Prostate gland (tissue), 2 donors: Measurements from ENCODE around the gene RAB28. TPM values are rescaled to one million over a fixed set of nuclear protein-coding genes. Genes with fewer than 3 reads are reported as not detected.

Source experiments
- DNase-seq: peaks from one replicate; pipeline ENCODE4 v3.0.0-alpha.2; 2019; ENCODE audit warnings: low spot score
- H3K27ac ChIP-seq, 2 donors: fragments of 200-600 bp; sonication (generic); 2 replicates each; pipeline ENCODE4 v1.5.1; 2017 to 2019
- H3K27me3 ChIP-seq: fragments of 200-600 bp; sonication (generic); replicated peaks from 2 replicates; pipeline ENCODE4 v1.5.1; 2019; ENCODE audit not compliant: insufficient read depth
- H3K36me3 ChIP-seq, 2 donors: fragments of 200-600 bp; sonication (generic); 1 replicate in 1 of 2; 2 replicates in 1 of 2; pipeline versions ENCODE4 v1.5.1 to v1.8.1; 2017 to 2019
- H3K4me1 ChIP-seq: fragments of 200-600 bp; sonication (generic); replicated peaks from 2 replicates; pipeline ENCODE4 v1.5.1; 2019
- H3K4me3 ChIP-seq, 2 donors: fragments of 200-600 bp; sonication (generic); 2 replicates each; pipeline ENCODE4 v1.5.1; 2017 to 2019
- H3K9me3 ChIP-seq: fragments of 200-600 bp; sonication (generic); 2 replicates; pipeline ENCODE4 v1.5.1; 2017
- POLR2A ChIP-seq: fragments of 450-650 bp; IDR thresholded peaks from one replicate; pipeline ENCODE4 v1.6.1; 2016; ENCODE audit warnings: antibody characterized with exemption, mild to moderate bottlenecking
- POLR2AphosphoS5 ChIP-seq: sonication (generic); formaldehyde crosslinking; IDR thresholded peaks from one replicate; pipeline ENCODE4 v1.6.1; 2017; ENCODE audit warnings: antibody characterized with exemption
- WGBS: methylation state at CpG from one replicate; pipeline ENCODE4 v1.1.5; 2018; 5-methylcytosine and 5-hydroxymethylcytosine counted together
- intact Hi-C: fragments of 100-400 bp; cut with DNase I; formaldehyde crosslinking; loops from one replicate; pipeline ENCODE4 v1.14.2; 2022
- total RNA-seq, 2 donors: library from RNA; depleted of rRNA; stranded (reverse); fragments of >200 nt; gene quantifications; one replicate each; pipeline ENCODE4 v1.1.0, GENCODE V29; 2016
- TF ChIP-seq, protein P1 (sequence below), 4 experiments: fragments of 200-600 bp in 2 of 4; fragments of 450-650 bp in 2 of 4; sonication (generic) in 2 of 4; IDR thresholded peaks; 1 replicate in 3 of 4; 2 replicates in 1 of 4; pipeline ENCODE4 v1.5.1; 2016 to 2019; ENCODE audit warnings: antibody characterized with exemption in 4 of 4, mild to moderate bottlenecking in 2 of 4, moderate library complexity in 2 of 4

RAB28 gene
- total RNA-seq, 2 donors from 2014 or later = 19.7 to 21.4 TPM

DNA sequence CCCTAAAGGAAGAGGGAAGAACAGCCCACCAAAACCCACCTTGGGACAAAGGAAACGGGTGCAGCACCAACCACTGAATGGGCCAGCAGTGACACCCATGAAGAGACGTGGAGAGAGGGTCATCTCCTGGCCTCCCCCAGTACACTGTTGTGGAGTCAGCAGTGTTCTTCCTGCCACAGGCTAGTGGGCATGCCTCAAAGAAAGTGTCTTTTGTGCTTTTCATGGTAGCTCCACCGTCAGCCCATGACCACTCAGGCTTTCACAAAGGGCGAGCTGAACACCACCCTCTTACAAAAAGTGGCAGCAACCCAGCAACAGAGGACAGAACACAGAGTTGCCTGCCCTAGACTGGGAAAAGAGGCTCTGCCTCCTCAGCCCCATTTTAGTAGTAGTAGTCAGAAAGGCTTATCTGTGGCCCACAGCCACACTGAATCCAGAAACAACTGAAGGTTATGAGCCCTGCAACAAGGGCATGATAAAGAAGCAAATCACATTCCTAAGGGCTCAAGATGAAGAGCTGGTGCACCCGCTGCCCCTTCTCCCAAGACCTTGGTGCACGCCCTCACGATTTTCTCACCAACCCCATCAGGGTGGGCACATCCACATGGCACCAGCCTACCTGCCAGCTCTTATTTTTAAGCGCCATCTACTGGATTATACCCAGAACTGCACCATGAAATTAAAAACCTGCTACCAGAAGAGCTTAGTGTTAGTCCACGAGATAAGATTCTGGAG lies 53.1 kb downstream of the RAB28 start:
- no peak for TF ChIP-seq POLR2A
- TF ChIP-seq, protein P1, sequence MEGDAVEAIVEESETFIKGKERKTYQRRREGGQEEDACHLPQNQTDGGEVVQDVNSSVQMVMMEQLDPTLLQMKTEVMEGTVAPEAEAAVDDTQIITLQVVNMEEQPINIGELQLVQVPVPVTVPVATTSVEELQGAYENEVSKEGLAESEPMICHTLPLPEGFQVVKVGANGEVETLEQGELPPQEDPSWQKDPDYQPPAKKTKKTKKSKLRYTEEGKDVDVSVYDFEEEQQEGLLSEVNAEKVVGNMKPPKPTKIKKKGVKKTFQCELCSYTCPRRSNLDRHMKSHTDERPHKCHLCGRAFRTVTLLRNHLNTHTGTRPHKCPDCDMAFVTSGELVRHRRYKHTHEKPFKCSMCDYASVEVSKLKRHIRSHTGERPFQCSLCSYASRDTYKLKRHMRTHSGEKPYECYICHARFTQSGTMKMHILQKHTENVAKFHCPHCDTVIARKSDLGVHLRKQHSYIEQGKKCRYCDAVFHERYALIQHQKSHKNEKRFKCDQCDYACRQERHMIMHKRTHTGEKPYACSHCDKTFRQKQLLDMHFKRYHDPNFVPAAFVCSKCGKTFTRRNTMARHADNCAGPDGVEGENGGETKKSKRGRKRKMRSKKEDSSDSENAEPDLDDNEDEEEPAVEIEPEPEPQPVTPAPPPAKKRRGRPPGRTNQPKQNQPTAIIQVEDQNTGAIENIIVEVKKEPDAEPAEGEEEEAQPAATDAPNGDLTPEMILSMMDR (IDR thresholded peaks at IDR 0.05) = no peak
- no peak for TF ChIP-seq POLR2AphosphoS5
- intact Hi-C loops = no loop called here
- Histone ChIP-seq H3K36me3 (no peaks in the 10 kb centered on the region), H3K4me3 (no peak overlapping the region), H3K9me3 (no peaks in the 10 kb centered on the region), H3K27me3 (no peaks in the 10 kb centered on the region), H3K27ac (no peak overlapping the region), H3K4me1 (no peaks in the 10 kb centered on the region)
- no peak for DNase-seq
- 91% methylated on average over 9 of the region's 9 CpGs for WGBS

DNA sequence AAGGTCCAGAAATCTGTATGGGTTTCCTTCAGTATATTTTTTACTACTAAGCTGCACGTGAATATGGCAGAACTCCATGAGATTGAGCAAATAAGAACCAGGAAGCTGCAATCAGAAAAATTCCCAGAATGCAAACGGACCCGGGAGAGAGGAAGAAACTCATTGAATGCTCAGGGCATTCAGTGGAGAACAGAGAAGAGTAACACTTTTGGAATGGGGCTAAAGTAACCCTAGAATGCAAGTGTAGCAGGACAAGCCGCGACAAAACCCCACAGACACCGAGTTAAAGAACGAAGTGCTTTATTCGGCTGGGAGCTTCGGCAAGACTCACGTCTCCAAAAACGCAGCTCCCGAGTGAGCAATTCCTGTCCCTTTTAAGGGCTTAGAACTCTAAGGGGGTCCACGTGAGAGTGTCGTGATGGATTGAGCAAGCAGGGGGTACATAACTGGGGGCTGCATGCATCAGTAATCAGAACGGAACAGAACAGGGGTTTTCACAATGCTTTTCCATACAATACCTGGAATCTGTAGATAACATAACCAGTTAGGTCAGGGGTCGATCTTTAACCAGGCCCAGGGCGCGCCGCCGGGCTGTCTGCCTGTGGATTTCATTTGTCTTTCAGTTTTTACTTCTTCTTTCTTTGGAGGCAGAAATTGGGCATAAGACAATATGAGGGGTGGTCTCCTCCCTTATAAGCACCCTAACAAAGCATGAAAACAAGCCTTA lies 56.4 kb downstream of the RAB28 start:
- intact Hi-C loops = no loop called here
- 63% methylated on average over 20 of the region's 20 CpGs for WGBS
- Histone ChIP-seq H3K36me3 (no peaks in the 10 kb centered on the region), H3K4me1 (no peaks in the 10 kb centered on the region), H3K4me3 (no peak overlapping the region), H3K27me3 (no peaks in the 10 kb centered on the region), H3K27ac (peak overlapping the region in 1 of 2 donors; percentile 12), H3K9me3 (no peaks in the 10 kb centered on the region)
- peak; percentile 12 for DNase-seq
- TF ChIP-seq, protein P1 (IDR thresholded peaks at IDR 0.05) = no peak
- peak; percentile 9 for TF ChIP-seq POLR2AphosphoS5

DNA sequence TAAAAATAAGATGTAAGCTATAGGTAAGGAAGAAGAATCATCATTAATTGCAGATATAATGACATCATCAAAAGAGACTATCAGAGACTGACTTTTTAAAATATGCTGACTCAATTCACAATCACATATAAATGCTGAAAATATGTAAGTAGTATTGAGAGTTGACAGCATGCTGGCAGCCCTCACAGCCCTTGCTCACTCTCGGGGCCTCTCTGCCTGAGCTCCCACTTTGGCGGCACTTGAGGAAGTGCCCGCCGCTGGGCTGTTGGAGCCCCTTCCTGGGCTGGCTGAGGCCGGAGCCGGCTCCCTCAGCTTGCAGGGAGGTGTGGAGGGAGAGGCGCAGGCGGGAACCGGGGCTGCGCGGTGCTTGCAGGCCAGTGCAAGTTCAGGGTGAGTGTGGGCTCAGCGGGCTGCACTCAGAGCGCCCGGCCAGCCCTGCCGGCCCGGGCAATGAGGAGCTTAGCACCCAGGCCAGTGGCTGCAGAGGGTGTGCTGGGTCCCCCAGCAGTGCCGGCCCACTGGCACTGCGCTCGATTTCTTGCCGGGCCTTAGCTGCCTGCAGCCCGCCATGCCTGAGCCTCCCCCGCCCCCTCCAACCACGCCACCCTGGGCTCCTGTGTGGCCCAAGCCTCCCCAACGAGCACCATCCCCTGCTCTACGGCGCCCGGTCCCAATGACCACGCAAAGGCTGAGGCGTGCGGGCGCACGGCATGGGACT lies 68.9 kb downstream of the RAB28 start:
- TF ChIP-seq POLR2A (no peak), POLR2AphosphoS5 (no peak)
- TF ChIP-seq, protein P1 (IDR thresholded peaks at IDR 0.05) = no peak
- Histone ChIP-seq H3K27ac (no peak overlapping the region), H3K9me3 (no peaks in the 10 kb centered on the region), H3K4me3 (no peak overlapping the region), H3K4me1 (no peaks in the 10 kb centered on the region), H3K36me3 (no peaks in the 10 kb centered on the region), H3K27me3 (no peaks in the 10 kb centered on the region)
- intact Hi-C loops = no loop called here
- no peak for DNase-seq
- 94% methylated on average over 32 of the region's 32 CpGs for WGBS

DNA sequence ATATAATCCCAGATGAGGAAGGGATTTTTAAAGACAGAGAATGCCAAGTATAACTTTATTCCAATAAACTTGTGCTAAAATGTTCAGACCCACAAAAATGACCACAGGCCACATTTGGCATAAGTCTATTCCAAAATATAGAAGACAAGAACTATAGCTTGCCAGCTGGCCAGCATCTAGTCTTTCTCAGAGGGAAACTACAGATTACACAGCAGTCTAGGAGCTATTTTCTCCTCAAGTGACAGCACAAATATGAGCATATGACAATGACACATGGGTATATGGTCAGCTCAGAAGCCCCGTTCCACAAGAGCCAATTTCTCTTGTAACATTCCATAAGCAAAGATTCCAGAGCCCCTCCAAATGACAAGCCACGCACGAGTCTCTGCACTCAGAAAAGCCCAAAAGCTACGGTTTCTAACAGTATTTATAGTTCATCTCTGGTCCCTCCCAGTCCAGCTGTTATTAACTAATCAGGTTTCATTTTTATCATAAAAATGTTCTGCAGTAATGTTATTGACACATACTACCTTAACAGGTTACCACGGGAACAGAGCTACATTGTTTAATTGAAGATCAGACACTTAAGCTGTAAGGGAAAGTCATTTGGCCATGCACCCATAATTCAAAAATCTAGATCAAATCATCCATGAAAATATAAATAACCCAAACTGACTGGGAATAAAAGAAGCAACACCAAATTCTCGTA lies 70.3 kb downstream of the RAB28 start:
- TF ChIP-seq, protein P1 (IDR thresholded peaks at IDR 0.05) = no peak
- no peak overlapping the region for H3K27ac ChIP-seq
- H3K9me3 ChIP-seq = no peaks in the 10 kb centered on the region
- no peaks in the 10 kb centered on the region for H3K27me3 ChIP-seq
- DNase-seq = no peak
- H3K4me3 ChIP-seq = no peak overlapping the region
- WGBS = 77% methylated on average over 6 of the region's 6 CpGs
- no peaks in the 10 kb centered on the region for H3K36me3 ChIP-seq
- no peaks in the 10 kb centered on the region for H3K4me1 ChIP-seq
- intact Hi-C loops = no loop called here
